Measurements from ENCODE around the gene LRRC74A. TPM values are rescaled to one million over a fixed set of nuclear protein-coding genes. Genes with fewer than 3 reads are reported as not detected.

LRRC74A gene
- total and polyA plus RNA-seq, 9 of the 15 experiments (the other 6 are each of a cell fraction or from before 2014, with no cell fraction given) = not detected

- peak; percentile 29; the same call in 1 of the 2 replicates for TF ChIP-seq PBX2 (CRISPR knock-in tag; IDR thresholded peaks at IDR 0.05; ENCODE audit: low read depth)
- TF ChIP-seq PBX2 (tag; conservative IDR thresholded peaks at IDR 0.05; ENCODE audit: low read depth) = peak; percentile 92
- TF ChIP-seq DPF2 (IDR thresholded peaks at IDR 0.05) = 0 out of 2 replicates have a peak, but pooled peaks have one; percentile 36
- TF ChIP-seq PCBP2 (IDR thresholded peaks at IDR 0.05; ENCODE audit: low read depth, low read length, poor library complexity, severe bottlenecking) = no peak
- peak; percentile 24; the same call in 1 of the 2 replicates for TF ChIP-seq SMARCA4 (IDR thresholded peaks at IDR 0.05)
- no peak for TF ChIP-seq TARDBP (IDR thresholded peaks at IDR 0.05)
- TF ChIP-seq ARID1B (IDR thresholded peaks at IDR 0.05) = peak; percentile 77
- peak; percentile 97 for TF ChIP-seq MEIS2 (IDR thresholded peaks at IDR 0.05; ENCODE audit: partially characterized antibody)
- TF ChIP-seq RBM34 (IDR thresholded peaks at IDR 0.05; ENCODE audit: borderline replicate concordance, insufficient read depth, low read length) = no peak
- TF ChIP-seq NFRKB (IDR thresholded peaks at IDR 0.05; ENCODE audit: low read depth) = no peak
- TF ChIP-seq RCOR1 (IDR thresholded peaks at IDR 0.05; ENCODE audit: borderline replicate concordance in 1 of 2, low read depth in 2 of 2, low read length in 2 of 2) = peak in 1 of 2 experiments; percentile 12; a peak in 1 of 4 replicates
- peak; percentile 24; the same call in 1 of the 2 replicates for TF ChIP-seq EP300 (IDR thresholded peaks at IDR 0.05; ENCODE audit: low read length)
- TF ChIP-seq ZBTB34 (CRISPR knock-in tag; IDR thresholded peaks at IDR 0.05) = no peak
Measured at GRCh38 chr14:76810525-76810924, 15.7 kb upstream of the LRRC74A start (continued).

Data from K562 (cell line).